Parathyroid adenoma (tissue), 2 donors: ENCODE measurements around the gene GALNT10.

ENCODE experiments used
- H2AFZ ChIP-seq: fragments of 300-600 bp; sonication (generic); one replicate; pipeline ENCODE4 v1.7.0; 2017; ENCODE audit warnings: antibody characterized with exemption, mild to moderate bottlenecking
- H3K27ac ChIP-seq: fragments of 300-600 bp; sonication (generic); one replicate; pipeline ENCODE4 v1.7.0; 2017
- H3K27me3 ChIP-seq: fragments of 300-600 bp; sonication (generic); one replicate; pipeline ENCODE4 v1.7.0; 2017; ENCODE audit warnings: low read length; ENCODE audit not compliant: control insufficient read depth, insufficient read depth
- H3K36me3 ChIP-seq: fragments of 300-600 bp; sonication (generic); one replicate; pipeline ENCODE4 v1.7.0; 2017; ENCODE audit warnings: low read length; ENCODE audit not compliant: control insufficient read depth, insufficient read depth
- H3K4me1 ChIP-seq: fragments of 300-600 bp; sonication (generic); one replicate; pipeline ENCODE4 v1.7.0; 2017; ENCODE audit warnings: control low read depth
- H3K4me2 ChIP-seq: fragments of 300-600 bp; sonication (generic); one replicate; pipeline ENCODE4 v1.7.0; 2017; ENCODE audit warnings: low read length
- H3K4me3 ChIP-seq: fragments of 300-600 bp; sonication (generic); one replicate; pipeline ENCODE4 v1.7.0; 2017; ENCODE audit warnings: low read depth, low read length
- H3K79me2 ChIP-seq: fragments of 300-600 bp; sonication (generic); one replicate; pipeline ENCODE4 v1.7.0; 2017; ENCODE audit warnings: control low read depth
- H3K9ac ChIP-seq: fragments of 300-600 bp; sonication (generic); one replicate; pipeline ENCODE4 v1.7.0; 2017; ENCODE audit warnings: mild to moderate bottlenecking
- H3K9me3 ChIP-seq: fragments of 300-600 bp; sonication (generic); one replicate; pipeline ENCODE4 v1.7.0; 2017; ENCODE audit warnings: low read length; ENCODE audit not compliant: control insufficient read depth
- TF ChIP-seq, protein P1 (sequence below): fragments of 300-600 bp; sonication (generic); IDR thresholded peaks from one replicate; pipeline ENCODE4 v1.7.0; 2017; ENCODE audit warnings: antibody characterized with exemption, mild to moderate bottlenecking
- donor health status: primary hyperparathyroidism.

The GALNT10 gene

DNA sequence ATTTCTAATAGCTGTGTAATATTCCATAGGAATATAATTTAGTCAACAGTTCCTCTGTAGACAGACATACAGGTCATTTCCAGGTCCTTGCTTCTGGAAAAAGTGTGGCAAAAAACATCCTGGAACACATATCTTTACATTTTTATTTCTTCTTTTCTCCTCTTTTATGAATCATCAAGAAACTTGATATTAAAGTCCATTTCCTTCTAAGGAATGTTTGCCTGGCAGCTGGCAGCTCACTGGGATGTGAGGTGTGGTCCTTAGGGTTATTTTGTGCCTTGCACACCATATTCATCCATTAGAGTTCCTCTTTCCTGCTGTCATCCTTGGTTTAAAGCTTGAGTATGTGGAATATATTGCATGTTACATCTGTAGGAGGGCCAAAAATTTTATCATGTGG is 122.0 kb downstream of the GALNT10 start:
- no peak overlapping the region for H2AFZ ChIP-seq
- H3K79me2 ChIP-seq = no peaks in the 10 kb centered on the region
- H3K9me3 ChIP-seq = no peaks in the 10 kb centered on the region
- no peaks in the 10 kb centered on the region for H3K27me3 ChIP-seq
- no peak overlapping the region for H3K4me3 ChIP-seq
- TF ChIP-seq, protein P1, sequence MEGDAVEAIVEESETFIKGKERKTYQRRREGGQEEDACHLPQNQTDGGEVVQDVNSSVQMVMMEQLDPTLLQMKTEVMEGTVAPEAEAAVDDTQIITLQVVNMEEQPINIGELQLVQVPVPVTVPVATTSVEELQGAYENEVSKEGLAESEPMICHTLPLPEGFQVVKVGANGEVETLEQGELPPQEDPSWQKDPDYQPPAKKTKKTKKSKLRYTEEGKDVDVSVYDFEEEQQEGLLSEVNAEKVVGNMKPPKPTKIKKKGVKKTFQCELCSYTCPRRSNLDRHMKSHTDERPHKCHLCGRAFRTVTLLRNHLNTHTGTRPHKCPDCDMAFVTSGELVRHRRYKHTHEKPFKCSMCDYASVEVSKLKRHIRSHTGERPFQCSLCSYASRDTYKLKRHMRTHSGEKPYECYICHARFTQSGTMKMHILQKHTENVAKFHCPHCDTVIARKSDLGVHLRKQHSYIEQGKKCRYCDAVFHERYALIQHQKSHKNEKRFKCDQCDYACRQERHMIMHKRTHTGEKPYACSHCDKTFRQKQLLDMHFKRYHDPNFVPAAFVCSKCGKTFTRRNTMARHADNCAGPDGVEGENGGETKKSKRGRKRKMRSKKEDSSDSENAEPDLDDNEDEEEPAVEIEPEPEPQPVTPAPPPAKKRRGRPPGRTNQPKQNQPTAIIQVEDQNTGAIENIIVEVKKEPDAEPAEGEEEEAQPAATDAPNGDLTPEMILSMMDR = no peak
- peaks cover 8% of the 10 kb centered on the region for H3K4me1 ChIP-seq
- no peak overlapping the region for H3K4me2 ChIP-seq
- no peak overlapping the region for H3K9ac ChIP-seq
- H3K27ac ChIP-seq = no peak overlapping the region
- no peaks in the 10 kb centered on the region for H3K36me3 ChIP-seq

DNA sequence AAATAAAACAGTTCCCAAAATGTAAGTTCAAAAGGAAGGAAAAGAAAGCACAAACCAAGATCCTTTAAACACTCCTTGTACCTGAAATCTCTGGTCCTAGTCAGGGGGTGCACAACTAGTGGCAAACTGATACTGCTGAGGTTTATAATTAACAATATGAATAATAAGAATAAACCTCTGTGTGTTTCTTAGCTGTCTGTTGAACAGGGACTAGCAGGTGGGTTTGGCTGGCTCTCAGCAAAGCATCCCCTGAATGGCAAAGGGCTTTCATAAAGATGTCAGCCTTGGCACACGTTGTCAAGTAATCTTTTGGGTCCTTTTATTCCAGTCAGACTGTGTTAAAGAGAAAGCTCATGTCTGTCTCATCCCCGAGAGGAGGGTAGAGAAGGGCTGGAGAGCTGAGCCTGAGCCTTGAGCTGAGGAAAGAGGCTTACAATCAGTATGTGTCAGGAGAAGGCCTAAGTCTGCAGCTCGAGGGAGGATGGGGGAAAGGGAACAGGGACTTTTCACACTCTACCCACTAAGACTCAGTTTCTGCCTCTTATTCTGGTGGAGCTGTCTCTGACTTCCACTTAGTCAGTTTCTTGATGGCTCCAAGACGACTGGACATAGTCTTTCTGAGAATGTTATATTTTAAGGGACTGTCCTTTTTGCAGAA is 123.0 kb downstream of the GALNT10 start:
- Histone ChIP-seq H3K4me2 (no peak overlapping the region), H3K27me3 (no peaks in the 10 kb centered on the region), H3K79me2 (no peaks in the 10 kb centered on the region), H3K9me3 (no peaks in the 10 kb centered on the region), H3K27ac (no peak overlapping the region), H2AFZ (no peak overlapping the region), H3K4me1 (peaks cover 6% of the 10 kb centered on the region), H3K4me3 (no peak overlapping the region), H3K36me3 (no peaks in the 10 kb centered on the region), H3K9ac (no peak overlapping the region)
- TF ChIP-seq, protein P1 = no peak

DNA sequence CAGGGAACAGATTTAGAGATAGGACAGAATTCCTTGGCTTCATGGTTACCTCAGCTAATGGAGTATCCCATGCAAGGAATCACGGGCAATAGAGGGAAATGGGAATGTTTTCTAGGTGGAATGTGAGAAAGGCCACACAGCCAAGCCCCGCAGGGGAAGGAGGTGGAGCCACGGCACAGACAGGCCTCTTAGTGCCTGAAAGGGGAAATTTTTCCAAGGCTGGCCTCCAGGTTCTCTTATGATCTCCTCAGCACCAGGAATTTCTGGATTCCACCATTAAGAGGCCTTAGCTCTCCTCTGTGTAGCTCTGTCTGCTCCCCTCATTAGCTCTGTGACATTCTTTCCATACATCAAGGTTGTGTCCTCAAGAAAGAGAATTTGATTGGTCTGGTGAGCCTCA is 124.7 kb downstream of the GALNT10 start:
- H3K27ac ChIP-seq = no peak overlapping the region
- H3K27me3 ChIP-seq = no peaks in the 10 kb centered on the region
- no peaks in the 10 kb centered on the region for H3K9me3 ChIP-seq
- no peak overlapping the region for H3K4me3 ChIP-seq
- no peak overlapping the region for H3K4me2 ChIP-seq
- no peak overlapping the region for H2AFZ ChIP-seq
- no peak overlapping the region for H3K9ac ChIP-seq
- H3K36me3 ChIP-seq = no peaks in the 10 kb centered on the region
- TF ChIP-seq, protein P1 = no peak
- H3K4me1 ChIP-seq = no peaks in the 10 kb centered on the region
- H3K79me2 ChIP-seq = no peaks in the 10 kb centered on the region

DNA sequence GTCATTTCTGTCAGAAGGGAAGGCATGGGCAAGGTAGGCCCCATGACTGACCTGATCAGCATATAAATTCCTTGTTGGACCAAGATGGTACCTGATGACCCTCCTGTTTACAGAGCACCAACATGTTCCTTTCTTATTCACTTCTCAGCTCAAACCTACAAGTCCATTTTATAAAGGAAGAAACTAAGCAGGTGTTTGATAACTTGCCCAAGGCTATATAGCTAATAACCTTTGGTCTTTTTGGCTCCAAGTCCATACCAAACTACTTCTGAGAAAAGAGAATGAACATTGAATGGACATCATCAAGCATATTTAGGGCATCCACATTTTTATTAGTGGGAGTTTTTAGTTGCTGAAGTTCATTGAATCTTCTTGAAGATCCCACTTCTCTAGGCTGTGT is 125.2 kb downstream of the GALNT10 start:
- Histone ChIP-seq H3K9me3 (no peaks in the 10 kb centered on the region), H3K79me2 (no peaks in the 10 kb centered on the region), H3K9ac (no peak overlapping the region), H3K27ac (no peak overlapping the region), H3K4me2 (no peak overlapping the region), H3K36me3 (no peaks in the 10 kb centered on the region), H2AFZ (no peak overlapping the region), H3K4me1 (no peaks in the 10 kb centered on the region), H3K27me3 (no peaks in the 10 kb centered on the region), H3K4me3 (no peak overlapping the region)
- TF ChIP-seq, protein P1 = no peak
